Measurements from ENCODE around the gene CDV3. TPM values are rescaled to one million over a fixed set of nuclear protein-coding genes. Genes with fewer than 3 reads are reported as not detected.
A peak's percentile ranks its signal among the peaks of the same experiment; 100 is the strongest.
"Not testable (repeated sequence)": the region's sequence is repeated elsewhere in the genome, so short reads cannot be mapped to it uniquely, and the experiment has no call there.

The CDV3 gene
- polyA plus RNA-seq, 3 donors = 129 to 158 (median 142) TPM

- no peak for DNase-seq (ENCODE audit: extremely low read depth in 1 of 11, low read depth in 9 of 11, low spot score in 4 of 11)
Observed at GRCh38 chr3:133548090-133548489, 25.4 kb upstream of the CDV3 start.

- no peak for DNase-seq (ENCODE audit: extremely low read depth in 1 of 11, low read depth in 9 of 11, low spot score in 4 of 11)
Observed at GRCh38 chr3:133549565-133549964, 23.9 kb upstream of the CDV3 start.

DNA sequence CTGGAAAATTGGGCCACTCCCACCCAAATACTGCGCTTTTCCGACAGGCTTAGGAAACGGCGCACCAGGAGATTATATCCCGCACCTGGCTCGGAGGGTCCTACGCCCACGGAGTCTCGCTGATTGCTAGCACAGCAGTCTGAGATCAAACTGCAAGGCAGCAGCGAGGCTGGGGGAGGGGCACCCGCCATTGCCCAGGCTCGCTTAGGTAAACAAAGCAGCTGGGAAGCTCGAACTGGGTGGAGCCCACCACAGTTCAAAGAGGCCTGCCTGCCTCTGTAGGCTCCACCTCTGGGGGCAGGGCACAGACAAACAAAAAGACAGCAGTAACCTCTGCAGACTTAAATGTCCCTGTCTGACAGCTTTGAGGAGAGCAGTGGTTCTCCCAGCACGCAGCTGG is 21.9 kb upstream of the CDV3 start:
- DNase-seq (ENCODE audit: extremely low read depth in 1 of 11, low read depth in 9 of 11, low spot score in 4 of 11) = not testable (repeated sequence)

DNA sequence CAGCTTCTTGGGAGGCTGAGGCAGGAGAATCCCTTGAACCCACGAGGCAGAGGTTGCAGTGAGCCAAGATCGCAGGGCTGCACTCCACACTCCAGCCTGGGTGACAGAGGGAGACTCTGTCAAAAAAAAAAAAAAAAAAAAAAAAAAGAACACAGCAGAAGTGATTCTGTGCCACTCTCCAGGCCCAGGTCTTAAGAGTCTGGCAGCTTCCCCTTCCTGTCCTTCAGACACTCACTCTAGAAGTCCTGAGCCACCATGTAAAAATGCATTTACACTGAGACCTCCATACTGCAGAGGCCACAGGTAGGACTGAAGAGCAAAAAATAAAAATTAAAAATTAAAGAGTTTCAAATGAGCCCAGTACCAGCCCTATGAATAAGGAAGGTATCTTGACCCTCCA is 11.8 kb upstream of the CDV3 start:
- no peak for DNase-seq (ENCODE audit: extremely low read depth in 1 of 11, low read depth in 9 of 11, low spot score in 4 of 11)

- DNase-seq (ENCODE audit: extremely low read depth in 1 of 11, low read depth in 9 of 11, low spot score in 4 of 11) = no peak
Observed at GRCh38 chr3:133562376-133562775, 11.1 kb upstream of the CDV3 start.

GRCh38 chr3:133563186-133563591 is 10.3 kb upstream of the CDV3 start:
- DNase-seq (ENCODE audit: extremely low read depth in 1 of 11, low read depth in 9 of 11, low spot score in 4 of 11) = no peak

DNA sequence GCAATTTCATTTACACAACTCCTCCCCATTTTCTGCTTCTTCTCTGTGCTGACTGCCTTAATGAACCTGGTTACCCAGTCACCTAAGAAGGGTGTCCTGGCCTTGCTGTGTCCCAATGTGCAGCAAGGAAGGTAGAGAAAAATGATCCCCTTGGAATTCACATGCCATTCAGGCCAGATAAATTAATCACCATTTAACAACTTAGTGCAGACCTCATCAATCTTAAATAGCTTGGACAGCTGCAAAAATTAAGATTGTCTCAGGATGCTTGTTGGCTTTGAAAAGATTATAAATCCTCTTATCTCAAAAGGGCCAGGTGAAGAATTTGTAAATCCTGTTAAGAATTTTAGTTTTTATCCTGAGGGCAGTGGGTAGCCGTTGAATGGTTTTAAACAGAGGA is 9.7 kb upstream of the CDV3 start:
- no peak for DNase-seq (ENCODE audit: extremely low read depth in 1 of 11, low read depth in 9 of 11, low spot score in 4 of 11)

- DNase-seq (ENCODE audit: extremely low read depth in 1 of 11, low read depth in 9 of 11, low spot score in 4 of 11) = no peak
Observed at GRCh38 chr3:133568294-133569014, 5.0 kb upstream of the CDV3 start.

- DNase-seq (ENCODE audit: extremely low read depth in 1 of 11, low read depth in 9 of 11, low spot score in 4 of 11) = no peak
Observed at GRCh38 chr3:133570139-133570936, 3.1 kb upstream of the CDV3 start.

- no peak for DNase-seq (ENCODE audit: extremely low read depth in 1 of 11, low read depth in 9 of 11, low spot score in 4 of 11)
Observed at GRCh38 chr3:133570937-133571320, 2.6 kb upstream of the CDV3 start.

GRCh38 chr3:133572158-133573053 is 1.1 kb upstream of the CDV3 start:
- no peak for DNase-seq (ENCODE audit: extremely low read depth in 1 of 11, low read depth in 9 of 11, low spot score in 4 of 11)

DNA sequence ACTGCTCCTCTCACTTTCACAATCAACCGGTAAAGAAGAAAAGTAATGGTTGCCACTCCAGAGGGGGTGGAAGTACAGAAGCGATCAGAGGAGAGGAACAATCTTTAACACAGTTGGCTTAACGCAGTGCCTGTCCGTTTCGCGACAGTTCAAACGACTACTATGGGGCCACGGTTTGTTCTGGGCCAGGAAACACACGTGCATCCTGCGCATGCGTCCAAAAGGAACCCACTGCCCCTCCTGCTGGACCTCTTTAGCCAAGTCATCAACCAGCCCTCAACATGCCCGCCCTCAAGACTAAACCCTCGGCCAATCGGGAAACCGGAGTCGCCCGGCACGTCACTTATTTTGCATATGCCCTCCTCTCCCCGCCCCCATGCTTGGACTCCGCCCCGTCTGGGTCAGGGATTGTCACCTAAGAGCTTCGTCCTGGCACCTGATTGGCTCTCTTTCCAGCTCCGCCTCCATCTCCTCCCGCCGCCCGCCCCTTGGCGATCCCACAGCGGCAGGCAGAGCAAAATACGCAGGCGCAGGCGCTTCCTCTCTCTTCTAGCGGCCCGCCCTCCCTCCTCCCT is 345 bp upstream of the CDV3 start:
- DNase-seq (ENCODE audit: extremely low read depth in 1 of 11, low read depth in 9 of 11, low spot score in 4 of 11) = peak; percentile 99 to 100 (median 100)

GRCh38 chr3:133574260-133574881 is 885 bp downstream of the CDV3 start:
- DNase-seq (ENCODE audit: extremely low read depth in 1 of 11, low read depth in 9 of 11, low spot score in 4 of 11) = peak in 8 of 11 donors; percentile 38 to 70 (median 51)

DNA sequence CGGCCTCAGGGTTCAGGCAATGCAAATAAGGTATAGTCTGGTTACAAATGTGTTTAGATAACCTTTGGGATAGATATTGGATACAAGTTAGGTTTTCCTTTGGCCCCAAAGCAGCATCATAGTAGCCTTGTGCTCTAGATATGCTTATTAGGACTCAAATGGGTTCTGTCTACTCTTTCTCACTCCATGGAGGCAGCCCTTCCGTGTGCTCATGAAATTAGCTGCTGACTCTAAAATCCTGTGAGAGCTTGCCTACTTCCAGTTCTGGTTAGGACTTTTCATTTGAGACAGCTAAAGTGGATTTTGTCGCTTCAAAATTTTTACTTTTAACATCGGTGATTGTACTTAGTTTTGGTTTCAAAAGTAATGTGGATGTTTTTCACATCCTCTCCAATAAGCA is 1.6 kb downstream of the CDV3 start:
- DNase-seq (ENCODE audit: extremely low read depth in 1 of 11, low read depth in 9 of 11, low spot score in 4 of 11) = no peak

DNA sequence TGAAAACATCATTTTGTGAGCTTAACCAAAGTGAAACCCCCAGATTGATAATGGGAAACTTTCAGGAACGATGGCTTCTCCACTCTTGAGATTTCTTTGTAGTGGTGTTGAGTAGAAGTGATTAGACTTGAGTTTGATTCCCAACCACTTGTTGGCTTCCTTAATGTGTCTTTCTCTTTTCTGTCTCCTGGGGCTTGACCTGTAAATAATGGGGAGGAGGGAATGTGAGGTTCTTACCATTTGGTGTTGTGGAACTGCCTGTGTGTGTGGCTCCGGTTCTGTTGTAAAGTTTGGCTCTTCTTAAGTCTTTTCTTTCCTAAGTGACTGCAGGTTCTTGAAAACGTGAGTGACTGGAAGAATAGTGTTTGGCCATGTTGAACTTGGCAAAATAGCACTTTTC is 2.7 kb downstream of the CDV3 start:
- DNase-seq (ENCODE audit: extremely low read depth in 1 of 11, low read depth in 9 of 11, low spot score in 4 of 11) = no peak

- DNase-seq (ENCODE audit: extremely low read depth in 1 of 11, low read depth in 9 of 11, low spot score in 4 of 11) = peak in 2 of 11 donors; percentile 17 to 18
Observed at GRCh38 chr3:133578548-133579191, 5.2 kb downstream of the CDV3 start.

- DNase-seq (ENCODE audit: extremely low read depth in 1 of 11, low read depth in 9 of 11, low spot score in 4 of 11) = no peak
Observed at GRCh38 chr3:133583396-133583795, 9.9 kb downstream of the CDV3 start.

DNA sequence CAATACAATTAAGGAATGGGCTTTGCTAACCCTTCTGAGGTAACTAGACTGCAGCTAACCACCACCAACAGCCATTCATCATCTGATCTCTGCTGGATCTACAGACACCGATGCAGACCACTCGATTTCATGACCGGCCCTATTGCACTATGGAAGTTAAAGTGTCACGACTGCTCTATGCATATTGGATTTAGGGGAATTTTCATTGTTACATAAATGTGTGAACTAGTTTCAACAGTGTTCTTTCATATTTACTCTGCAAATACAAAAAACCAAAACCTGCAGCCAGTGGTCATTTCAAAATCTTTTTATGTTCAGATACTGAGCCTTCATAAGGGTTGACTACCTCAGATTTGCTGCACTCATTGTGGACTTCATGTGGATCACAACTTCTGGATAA is 14.5 kb downstream of the CDV3 start:
- no peak for DNase-seq (ENCODE audit: extremely low read depth in 1 of 11, low read depth in 9 of 11, low spot score in 4 of 11)

Data from renal cortex interstitium (tissue), 11 donors.